ENCODE results near the gene SLC22A12.

SLC22A12 gene

DNA sequence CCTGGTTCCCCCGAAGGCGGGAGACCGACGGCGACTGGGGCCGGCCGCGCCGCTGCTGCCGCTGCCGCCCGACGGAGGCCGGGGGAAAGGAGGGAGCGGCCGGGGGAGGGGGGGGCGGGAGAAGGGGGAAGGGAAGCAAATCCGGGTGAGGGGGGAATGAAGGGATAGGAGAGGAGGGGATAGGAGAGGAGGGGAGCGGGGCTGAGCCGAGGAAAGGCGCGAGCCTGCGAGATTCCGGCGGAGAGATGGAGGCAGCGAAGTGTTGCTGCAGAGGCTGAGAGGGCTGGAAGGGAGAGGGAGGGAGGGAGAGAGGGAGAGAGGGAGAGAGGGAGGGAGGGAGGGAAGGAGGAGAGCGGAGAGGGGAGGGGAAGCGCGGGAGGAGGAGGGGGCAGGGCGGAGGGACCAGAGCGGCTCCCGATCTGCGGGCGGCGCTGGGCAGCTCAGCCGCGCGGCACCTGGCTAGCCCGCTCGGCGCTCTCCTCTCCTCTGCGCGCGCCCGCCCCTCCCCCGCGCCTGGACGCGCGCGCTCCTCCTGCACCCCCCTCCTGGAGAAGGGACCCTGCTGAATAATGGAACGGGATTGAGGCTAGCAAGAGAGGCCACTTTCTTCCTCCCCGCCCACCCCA is 52.3 kb downstream of the SLC22A12 start:
- Histone ChIP-seq H3F3A (ENCODE audit: insufficient read depth) (no peaks in the 10 kb centered on the region), H3K4me2 (ENCODE audit: low read depth, low read length, poor library complexity, severe bottlenecking) (no peak overlapping the region), H3K9ac (ENCODE audit: low read length) (no peak overlapping the region), H3K27ac (ENCODE audit: low read depth, low read length) (no peak overlapping the region), H2AFZ (ENCODE audit: low read depth, low read length, severe bottlenecking) (no peak overlapping the region), H3K27me3 (ENCODE audit: low read length) (no peaks in the 10 kb centered on the region), H3K9me3 (ENCODE audit: insufficient read depth, low read length) (no peaks in the 10 kb centered on the region), H3K9me2 (replicated peaks; ENCODE audit: insufficient read depth, low read length) (no peaks in the 10 kb centered on the region), H3K36me3 (ENCODE audit: low read length) (no peaks in the 10 kb centered on the region), H4K20me1 (ENCODE audit: low read depth, low read length) (no peaks in the 10 kb centered on the region; the same call in 1 of the 2 replicates), H3K79me2 (ENCODE audit: insufficient read depth, low read length) (no peaks in the 10 kb centered on the region), H3K4me3 (ENCODE audit: insufficient read depth, low read length, poor library complexity, severe bottlenecking) (no peak overlapping the region)
- no peak for TF ChIP-seq EZH2phosphoT487 (conservative IDR thresholded peaks at IDR 0.05; ENCODE audit: low read length)
- TF ChIP-seq, protein P1, sequence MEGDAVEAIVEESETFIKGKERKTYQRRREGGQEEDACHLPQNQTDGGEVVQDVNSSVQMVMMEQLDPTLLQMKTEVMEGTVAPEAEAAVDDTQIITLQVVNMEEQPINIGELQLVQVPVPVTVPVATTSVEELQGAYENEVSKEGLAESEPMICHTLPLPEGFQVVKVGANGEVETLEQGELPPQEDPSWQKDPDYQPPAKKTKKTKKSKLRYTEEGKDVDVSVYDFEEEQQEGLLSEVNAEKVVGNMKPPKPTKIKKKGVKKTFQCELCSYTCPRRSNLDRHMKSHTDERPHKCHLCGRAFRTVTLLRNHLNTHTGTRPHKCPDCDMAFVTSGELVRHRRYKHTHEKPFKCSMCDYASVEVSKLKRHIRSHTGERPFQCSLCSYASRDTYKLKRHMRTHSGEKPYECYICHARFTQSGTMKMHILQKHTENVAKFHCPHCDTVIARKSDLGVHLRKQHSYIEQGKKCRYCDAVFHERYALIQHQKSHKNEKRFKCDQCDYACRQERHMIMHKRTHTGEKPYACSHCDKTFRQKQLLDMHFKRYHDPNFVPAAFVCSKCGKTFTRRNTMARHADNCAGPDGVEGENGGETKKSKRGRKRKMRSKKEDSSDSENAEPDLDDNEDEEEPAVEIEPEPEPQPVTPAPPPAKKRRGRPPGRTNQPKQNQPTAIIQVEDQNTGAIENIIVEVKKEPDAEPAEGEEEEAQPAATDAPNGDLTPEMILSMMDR (IDR thresholded peaks at IDR 0.05; ENCODE audit: insufficient read depth, low read length, poor library complexity, severe bottlenecking): no peak

DNA sequence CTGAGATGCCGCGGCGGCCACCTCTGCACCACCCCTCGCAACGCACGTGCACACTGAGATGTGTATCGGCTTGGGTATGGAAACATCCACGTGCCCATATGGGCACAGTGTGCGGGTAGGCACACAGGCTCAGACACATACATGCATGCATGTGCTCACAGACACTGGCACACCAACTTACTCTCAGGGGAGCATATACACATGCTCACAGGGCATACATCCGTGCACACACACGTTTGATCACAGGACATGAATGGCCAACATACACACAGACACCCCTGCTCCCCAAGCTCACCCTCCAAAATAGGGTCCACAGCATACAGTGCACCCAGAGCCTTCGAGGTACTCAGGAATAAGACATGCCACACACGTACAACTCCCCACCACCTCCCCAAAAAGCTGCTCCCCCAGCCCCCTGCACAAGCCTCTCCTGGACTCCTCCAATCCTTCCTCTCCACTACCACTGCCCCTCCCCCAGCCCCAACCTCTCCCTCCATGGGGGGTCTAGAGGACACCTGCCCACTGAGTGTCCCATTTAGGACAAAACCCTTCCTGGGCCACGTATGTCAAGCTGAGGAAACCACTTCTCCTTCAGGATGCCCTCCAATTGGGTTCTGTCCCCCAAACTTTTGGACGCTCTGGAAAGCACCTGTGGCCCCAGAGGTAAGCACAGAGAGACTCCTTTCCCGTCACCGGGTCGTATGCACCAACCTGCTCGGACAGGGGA is 53.1 kb downstream of the SLC22A12 start:
- no peak overlapping the region for H2AFZ ChIP-seq (ENCODE audit: low read depth, low read length, severe bottlenecking)
- no peaks in the 10 kb centered on the region; the same call in 1 of the 2 replicates for H4K20me1 ChIP-seq (ENCODE audit: low read depth, low read length)
- H3K27ac ChIP-seq (ENCODE audit: low read depth, low read length): no peak overlapping the region
- H3K4me3 ChIP-seq (ENCODE audit: insufficient read depth, low read length, poor library complexity, severe bottlenecking): no peak overlapping the region
- H3K36me3 ChIP-seq (ENCODE audit: low read length): no peaks in the 10 kb centered on the region
- no peaks in the 10 kb centered on the region for H3K9me2 ChIP-seq (replicated peaks; ENCODE audit: insufficient read depth, low read length)
- no peak for TF ChIP-seq EZH2phosphoT487 (conservative IDR thresholded peaks at IDR 0.05; ENCODE audit: low read length)
- TF ChIP-seq, protein P1 (IDR thresholded peaks at IDR 0.05; ENCODE audit: insufficient read depth, low read length, poor library complexity, severe bottlenecking): no peak
- H3K27me3 ChIP-seq (ENCODE audit: low read length): no peaks in the 10 kb centered on the region
- H3K79me2 ChIP-seq (ENCODE audit: insufficient read depth, low read length): no peaks in the 10 kb centered on the region
- no peak overlapping the region for H3K9ac ChIP-seq (ENCODE audit: low read length)
- no peaks in the 10 kb centered on the region for H3K9me3 ChIP-seq (ENCODE audit: insufficient read depth, low read length)
- H3F3A ChIP-seq (ENCODE audit: insufficient read depth): no peaks in the 10 kb centered on the region
- H3K4me2 ChIP-seq (ENCODE audit: low read depth, low read length, poor library complexity, severe bottlenecking): no peak overlapping the region

DNA sequence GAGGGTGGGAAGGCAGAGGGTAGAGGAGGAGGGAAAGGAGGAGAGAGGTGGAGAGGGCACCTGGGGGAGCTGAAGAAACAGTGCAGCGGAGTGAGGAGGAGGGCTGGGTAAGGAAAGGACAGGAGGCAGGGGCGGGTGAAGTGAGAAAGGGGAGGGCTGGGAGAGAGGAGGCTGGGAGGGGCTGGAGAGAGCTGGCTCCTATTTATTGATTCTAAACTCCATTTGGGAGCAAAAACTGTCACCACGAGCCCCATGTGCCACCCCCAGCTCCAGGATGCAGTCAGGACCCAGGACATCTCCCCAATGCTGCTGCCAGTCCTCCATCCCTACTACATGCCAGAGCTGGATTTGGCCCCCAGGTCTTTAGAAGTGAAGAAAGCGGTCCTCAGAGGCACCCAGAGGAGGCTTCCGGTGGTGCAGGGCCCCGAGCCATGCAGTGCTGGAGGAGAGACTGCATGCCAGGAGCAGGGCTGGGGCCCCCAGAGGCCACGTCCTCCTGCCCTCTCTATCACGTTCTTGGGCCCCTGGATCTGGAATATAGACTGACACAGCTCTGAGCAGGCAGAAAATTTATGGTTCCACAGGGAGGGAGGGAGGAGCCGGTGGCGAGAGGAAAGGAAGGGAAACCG is 53.7 kb downstream of the SLC22A12 start:
- no peak overlapping the region for H3K4me2 ChIP-seq (ENCODE audit: low read depth, low read length, poor library complexity, severe bottlenecking)
- H3K9ac ChIP-seq (ENCODE audit: low read length): no peak overlapping the region
- H3K9me2 ChIP-seq (replicated peaks; ENCODE audit: insufficient read depth, low read length): no peaks in the 10 kb centered on the region
- H3K27ac ChIP-seq (ENCODE audit: low read depth, low read length): no peak overlapping the region
- no peaks in the 10 kb centered on the region for H3K36me3 ChIP-seq (ENCODE audit: low read length)
- no peaks in the 10 kb centered on the region for H3K27me3 ChIP-seq (ENCODE audit: low read length)
- TF ChIP-seq, protein P1 (IDR thresholded peaks at IDR 0.05; ENCODE audit: insufficient read depth, low read length, poor library complexity, severe bottlenecking): no peak
- no peak for TF ChIP-seq EZH2phosphoT487 (conservative IDR thresholded peaks at IDR 0.05; ENCODE audit: low read length)
- no peaks in the 10 kb centered on the region for H3F3A ChIP-seq (ENCODE audit: insufficient read depth)
- H3K9me3 ChIP-seq (ENCODE audit: insufficient read depth, low read length): no peaks in the 10 kb centered on the region
- H3K79me2 ChIP-seq (ENCODE audit: insufficient read depth, low read length): no peaks in the 10 kb centered on the region
- no peak overlapping the region for H2AFZ ChIP-seq (ENCODE audit: low read depth, low read length, severe bottlenecking)
- no peaks in the 10 kb centered on the region; the same call in 1 of the 2 replicates for H4K20me1 ChIP-seq (ENCODE audit: low read depth, low read length)
- H3K4me3 ChIP-seq (ENCODE audit: insufficient read depth, low read length, poor library complexity, severe bottlenecking): no peak overlapping the region

Data from SU-DHL-6 (cell line).